ENCODE data around the gene PKIG. TPM values are rescaled to one million over a fixed set of nuclear protein-coding genes. Genes with fewer than 3 reads are reported as not detected.
A peak's percentile ranks its signal among the peaks of the same experiment; 100 is the strongest.

Gene PKIG
- total RNA-seq, 1 donor from 2014 or later: 34.7 TPM

DNA sequence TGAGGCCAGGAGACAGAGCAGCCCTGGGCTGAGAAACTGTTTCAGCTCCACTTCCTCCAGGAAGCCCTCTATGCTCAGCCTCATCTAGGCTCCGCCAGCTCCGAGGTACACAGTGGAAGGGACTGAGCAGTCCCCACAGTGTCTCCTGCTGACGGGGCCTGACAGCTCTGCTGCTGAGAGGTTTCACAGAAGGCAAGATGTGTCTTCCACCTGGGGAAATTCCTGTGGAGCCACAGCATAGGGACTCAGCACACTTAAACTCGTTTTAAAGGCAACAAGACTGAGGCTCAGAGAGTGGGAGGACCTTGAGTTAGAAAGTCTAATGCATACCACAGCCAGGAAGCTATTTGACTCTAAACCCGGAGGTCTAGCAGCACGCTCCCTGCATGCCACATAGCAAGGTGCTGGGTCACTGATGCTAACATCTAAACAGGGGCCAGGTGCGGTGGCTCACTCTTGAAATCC is 62.3 kb downstream of the PKIG start:
- Mint-ChIP-seq H3K4me1 (peaks cover 44% of the 10 kb centered on the region), H3K4me3 (no peak overlapping the region)

DNA sequence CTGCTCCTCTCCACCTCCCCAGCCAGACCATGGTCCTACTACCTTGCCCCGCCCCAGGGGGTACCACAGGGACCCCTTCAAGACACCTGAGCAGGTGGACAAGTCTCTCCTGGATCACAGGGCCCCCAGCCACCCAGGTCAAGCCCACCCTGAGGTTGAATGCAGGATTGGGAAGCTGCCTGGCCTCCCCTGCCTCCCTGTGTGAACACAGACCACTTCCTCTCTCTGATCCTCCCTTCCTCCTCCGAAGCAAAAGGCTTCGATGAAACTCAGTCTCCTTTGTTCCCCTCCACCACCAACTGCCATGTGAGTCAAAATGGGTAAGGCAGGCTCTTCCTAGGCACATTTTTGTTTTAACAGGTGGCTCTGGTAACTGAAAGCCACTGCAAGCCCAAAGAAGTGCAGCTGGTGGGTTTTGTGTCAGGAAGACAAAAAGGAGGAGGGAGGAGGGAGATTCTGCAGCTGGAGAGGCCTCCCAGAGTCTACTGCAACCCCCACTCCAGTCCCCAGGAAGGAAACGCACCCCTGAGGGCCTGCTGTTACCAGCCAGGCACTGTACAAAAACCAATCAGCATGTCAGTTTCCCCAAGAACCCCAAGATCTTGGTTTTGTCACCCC is 63.8 kb downstream of the PKIG start:
- Mint-ChIP-seq H3K27ac (ENCODE audit: unreplicated experiment) (peak overlapping the region; percentile 53), H3K9me3 (no peaks in the 10 kb centered on the region), H3K27me3 (ENCODE audit: low read depth) (peaks cover 2% of the 10 kb centered on the region), H3K36me3 (ENCODE audit: low read depth) (no peaks in the 10 kb centered on the region), H3K4me1 (peaks cover 43% of the 10 kb centered on the region), H3K4me3 (peak overlapping the region; percentile 36)
- no peak for DNase-seq (ENCODE audit: low read depth, low spot score)
- TF ChIP-seq, protein P1, sequence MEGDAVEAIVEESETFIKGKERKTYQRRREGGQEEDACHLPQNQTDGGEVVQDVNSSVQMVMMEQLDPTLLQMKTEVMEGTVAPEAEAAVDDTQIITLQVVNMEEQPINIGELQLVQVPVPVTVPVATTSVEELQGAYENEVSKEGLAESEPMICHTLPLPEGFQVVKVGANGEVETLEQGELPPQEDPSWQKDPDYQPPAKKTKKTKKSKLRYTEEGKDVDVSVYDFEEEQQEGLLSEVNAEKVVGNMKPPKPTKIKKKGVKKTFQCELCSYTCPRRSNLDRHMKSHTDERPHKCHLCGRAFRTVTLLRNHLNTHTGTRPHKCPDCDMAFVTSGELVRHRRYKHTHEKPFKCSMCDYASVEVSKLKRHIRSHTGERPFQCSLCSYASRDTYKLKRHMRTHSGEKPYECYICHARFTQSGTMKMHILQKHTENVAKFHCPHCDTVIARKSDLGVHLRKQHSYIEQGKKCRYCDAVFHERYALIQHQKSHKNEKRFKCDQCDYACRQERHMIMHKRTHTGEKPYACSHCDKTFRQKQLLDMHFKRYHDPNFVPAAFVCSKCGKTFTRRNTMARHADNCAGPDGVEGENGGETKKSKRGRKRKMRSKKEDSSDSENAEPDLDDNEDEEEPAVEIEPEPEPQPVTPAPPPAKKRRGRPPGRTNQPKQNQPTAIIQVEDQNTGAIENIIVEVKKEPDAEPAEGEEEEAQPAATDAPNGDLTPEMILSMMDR (conservative IDR thresholded peaks at IDR 0.05): no peak

More for the DNA sequence above, 62.3 kb downstream of the PKIG start:
- no peaks in the 10 kb centered on the region for H3K9me3 Mint-ChIP-seq
- peaks cover 2% of the 10 kb centered on the region for H3K27me3 Mint-ChIP-seq (ENCODE audit: low read depth)
- no peak for DNase-seq (ENCODE audit: low read depth, low spot score)
- H3K36me3 Mint-ChIP-seq (ENCODE audit: low read depth): peaks cover under 1% of the 10 kb centered on the region
- no peak overlapping the region for H3K27ac Mint-ChIP-seq (ENCODE audit: unreplicated experiment)
- TF ChIP-seq, protein P1 (conservative IDR thresholded peaks at IDR 0.05): no peak

DNA sequence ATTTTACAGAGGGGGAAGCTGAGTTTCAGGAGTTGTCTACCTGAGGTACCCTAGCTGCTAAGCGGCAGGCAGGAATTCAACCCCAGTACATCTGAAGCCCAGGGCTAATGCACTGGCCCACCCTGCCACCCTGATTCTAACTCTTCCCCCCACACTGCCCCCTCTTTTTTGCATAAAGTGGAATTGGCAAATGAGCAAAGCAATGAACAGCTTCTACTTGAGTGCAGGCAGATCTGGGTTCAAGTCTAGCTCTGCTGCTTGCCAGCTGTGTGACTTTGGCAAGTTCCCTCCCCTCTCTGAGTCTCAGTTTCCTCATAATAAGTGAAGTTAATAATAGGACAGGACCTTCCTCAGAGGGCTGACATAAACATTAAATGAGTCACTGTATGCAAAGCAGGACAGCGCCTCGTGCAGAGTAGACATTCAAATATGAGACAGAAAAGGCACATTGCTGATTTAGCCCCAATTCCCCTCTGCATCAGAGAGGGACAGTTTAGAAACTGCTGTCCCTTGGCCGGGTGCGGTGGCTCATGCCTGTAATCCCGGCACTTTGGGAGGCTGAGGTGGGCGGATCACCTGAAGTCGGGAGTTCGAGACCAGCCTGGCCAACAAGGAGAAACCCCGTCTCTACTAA is 64.4 kb downstream of the PKIG start:
- no peak overlapping the region for H3K4me3 Mint-ChIP-seq
- H3K27me3 Mint-ChIP-seq (ENCODE audit: low read depth): peaks cover 2% of the 10 kb centered on the region
- H3K36me3 Mint-ChIP-seq (ENCODE audit: low read depth): no peaks in the 10 kb centered on the region
- H3K4me1 Mint-ChIP-seq: peaks cover 39% of the 10 kb centered on the region
- TF ChIP-seq, protein P1 (conservative IDR thresholded peaks at IDR 0.05): no peak
- no peaks in the 10 kb centered on the region for H3K9me3 Mint-ChIP-seq
- DNase-seq (ENCODE audit: low read depth, low spot score): no peak
- peak overlapping the region; percentile 27 for H3K27ac Mint-ChIP-seq (ENCODE audit: unreplicated experiment)

DNA sequence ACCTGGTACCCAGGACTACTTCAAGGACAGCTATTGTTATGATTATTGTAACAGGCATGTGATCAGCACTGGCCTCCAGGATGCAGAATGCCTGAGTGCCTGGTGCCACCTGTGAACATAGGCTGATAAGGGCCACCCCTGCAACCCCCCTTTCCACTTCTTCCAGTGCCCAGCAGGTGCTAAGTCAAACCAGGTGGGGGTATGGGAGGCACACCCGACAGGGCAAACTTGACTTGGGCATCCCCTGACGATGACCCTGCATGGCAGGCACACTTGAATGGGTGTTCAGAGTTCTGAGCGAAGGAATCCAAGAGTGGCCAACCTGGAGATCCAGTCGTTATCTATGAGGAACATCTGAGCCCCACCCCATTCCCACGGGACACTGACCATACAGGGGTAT is 65.7 kb downstream of the PKIG start:
- Mint-ChIP-seq H3K4me1 (peaks cover 36% of the 10 kb centered on the region), H3K36me3 (ENCODE audit: low read depth) (no peaks in the 10 kb centered on the region), H3K4me3 (no peak overlapping the region), H3K27ac (ENCODE audit: unreplicated experiment) (no peak overlapping the region), H3K9me3 (no peaks in the 10 kb centered on the region), H3K27me3 (ENCODE audit: low read depth) (peaks cover 14% of the 10 kb centered on the region)
- no peak for DNase-seq (ENCODE audit: low read depth, low spot score)
- TF ChIP-seq, protein P1 (conservative IDR thresholded peaks at IDR 0.05): no peak

DNA sequence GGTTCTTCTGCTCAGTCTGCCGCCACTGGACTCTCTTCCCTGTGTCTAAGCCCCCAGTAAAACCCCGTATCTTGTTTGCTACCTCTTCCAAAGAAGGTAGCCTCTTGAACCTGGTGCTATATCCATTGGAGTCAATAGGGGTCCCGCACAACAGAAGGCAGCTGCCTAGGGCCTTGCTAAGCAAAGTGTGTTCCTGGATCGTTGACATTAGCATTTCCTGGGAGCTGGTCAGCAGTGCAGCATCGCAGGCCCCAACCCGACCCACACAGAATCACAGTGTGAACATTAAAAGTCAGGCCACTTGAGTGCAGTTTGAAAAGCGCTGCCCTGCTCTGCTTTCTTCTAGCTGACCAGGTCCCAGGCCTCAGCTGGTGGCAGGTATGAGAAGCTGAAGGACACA is 66.2 kb downstream of the PKIG start:
- no peak overlapping the region for H3K27ac Mint-ChIP-seq (ENCODE audit: unreplicated experiment)
- no peak for DNase-seq (ENCODE audit: low read depth, low spot score)
- H3K27me3 Mint-ChIP-seq (ENCODE audit: low read depth): peaks cover 19% of the 10 kb centered on the region
- peak overlapping the region; percentile 75 for H3K4me3 Mint-ChIP-seq
- no peaks in the 10 kb centered on the region for H3K36me3 Mint-ChIP-seq (ENCODE audit: low read depth)
- no peaks in the 10 kb centered on the region for H3K9me3 Mint-ChIP-seq
- peaks cover 32% of the 10 kb centered on the region for H3K4me1 Mint-ChIP-seq
- TF ChIP-seq, protein P1 (conservative IDR thresholded peaks at IDR 0.05): no peak
